Left kidney (tissue), 2 donors: ENCODE results near the gene PCID2. TPM values are rescaled to one million over a fixed set of nuclear protein-coding genes. Genes with fewer than 3 reads are reported as not detected.

Experiments
- DNase-seq: peaks from one replicate; pipeline ENCODE4 v3.0.0-alpha.2; 2013
- polyA plus RNA-seq: library from polyadenylated mRNA; unstranded; fragments of 120-200 nt; gene quantifications from one replicate; pipeline ENCODE4 v1.2.1, GENCODE V29; 2013; ENCODE audit not compliant: insufficient read length

Gene PCID2
- polyA plus RNA-seq, 1 donor: 80.4 TPM

- DNase-seq: no peak
Observed at GRCh38 chr13:113187883-113188665, 20.4 kb downstream of the PCID2 start.

DNA sequence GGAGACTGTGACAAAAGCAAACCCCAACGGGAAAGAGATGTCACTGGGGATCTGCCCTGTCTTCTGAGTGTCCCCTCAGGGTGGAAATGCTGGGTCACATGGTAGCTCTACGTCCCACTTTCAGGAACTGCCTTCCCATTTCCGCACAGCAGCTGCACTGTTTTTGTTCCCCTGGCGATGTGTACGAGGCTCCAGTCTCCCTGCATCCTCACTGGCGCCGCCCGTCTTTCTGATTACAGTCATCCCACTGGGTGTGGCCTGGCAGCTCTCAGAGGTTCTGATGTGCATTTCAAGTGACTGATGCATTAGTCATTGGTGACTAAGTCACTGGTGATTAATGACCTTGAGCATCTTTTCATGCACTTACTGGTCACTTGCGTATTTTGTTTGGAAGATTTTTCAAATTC lies 21.2 kb downstream of the PCID2 start:
- DNase-seq: no peak

DNA sequence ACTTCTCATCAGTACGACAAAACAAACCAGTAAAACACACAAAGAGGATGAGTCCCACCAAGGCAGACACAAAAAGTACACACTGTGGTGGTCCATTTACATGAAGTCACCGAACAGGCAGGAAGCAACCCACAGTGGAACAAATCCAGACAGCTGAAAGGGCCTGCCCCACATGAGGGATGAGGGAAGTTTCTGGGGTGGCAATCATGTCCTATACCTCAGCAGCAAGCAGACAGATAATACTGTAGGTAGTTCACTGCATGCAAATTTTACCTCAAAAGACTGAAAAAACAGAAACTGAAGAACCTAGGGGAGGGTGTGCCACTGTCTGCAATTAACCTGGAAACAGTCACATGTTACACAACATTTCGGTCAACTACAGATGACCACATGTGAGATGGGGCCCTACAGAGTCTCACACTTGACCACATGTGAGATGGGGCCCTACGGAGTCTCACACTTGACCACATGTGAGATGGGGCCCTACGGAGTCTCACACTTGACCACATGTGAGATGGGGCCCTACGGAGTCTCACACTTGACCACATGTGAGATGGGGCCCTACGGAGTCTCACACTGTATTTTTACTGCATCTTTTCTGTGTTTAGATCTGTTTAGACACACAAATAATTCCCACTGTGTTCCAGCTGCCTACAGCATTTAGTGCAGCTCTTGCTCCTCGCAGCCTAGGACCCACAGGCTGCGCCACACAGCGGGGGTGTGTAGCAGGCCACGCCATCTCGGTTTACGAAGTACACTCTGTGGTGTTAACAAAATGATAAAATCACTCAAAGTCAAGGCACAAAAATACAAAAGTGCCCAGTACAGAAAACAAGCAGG lies 22.2 kb downstream of the PCID2 start:
- DNase-seq: no peak

DNA sequence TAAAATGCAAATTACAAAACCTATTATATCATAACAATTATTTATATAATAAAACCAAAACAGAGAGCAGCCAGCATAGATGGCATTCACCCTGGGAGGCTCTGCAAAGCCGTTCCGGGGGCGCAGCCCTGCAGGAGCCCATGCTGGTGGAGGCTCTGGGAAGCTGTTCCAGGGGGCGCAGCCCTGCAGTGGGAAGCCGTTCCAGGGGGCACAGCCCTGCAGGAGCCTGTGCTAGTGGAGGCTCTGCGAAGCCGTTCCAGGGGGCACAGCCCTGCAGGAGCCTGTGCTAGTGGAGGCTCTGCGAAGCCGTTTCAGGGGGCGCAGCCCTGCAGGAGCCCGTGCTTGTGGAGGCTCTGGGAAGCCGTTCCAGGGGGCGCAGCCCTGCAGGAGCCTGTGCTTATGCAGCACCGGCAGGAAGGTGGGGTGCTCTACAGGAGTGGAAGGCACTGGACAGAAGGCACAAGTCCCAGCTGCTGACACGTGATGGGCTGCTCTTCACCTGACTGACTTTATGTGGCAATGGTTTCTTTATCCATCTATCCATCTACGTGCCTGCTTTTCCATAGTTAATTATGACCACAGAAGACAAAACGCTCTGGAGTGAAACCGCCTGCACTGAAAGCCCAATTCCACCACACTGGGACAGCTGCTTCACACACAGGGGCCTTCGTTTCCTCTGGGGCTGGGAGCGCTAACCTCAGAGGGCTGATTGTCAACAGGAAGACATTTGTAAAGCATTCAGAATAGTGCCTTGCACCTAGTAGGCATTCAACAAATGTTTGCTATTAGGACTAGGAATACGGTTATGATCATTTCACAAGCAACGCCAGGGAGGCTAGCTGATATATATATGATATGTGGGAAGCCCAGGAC lies 23.7 kb downstream of the PCID2 start:
- no peak for DNase-seq

GRCh38 chr13:113183450-113184129 lies 24.9 kb downstream of the PCID2 start:
- no peak for DNase-seq

DNA sequence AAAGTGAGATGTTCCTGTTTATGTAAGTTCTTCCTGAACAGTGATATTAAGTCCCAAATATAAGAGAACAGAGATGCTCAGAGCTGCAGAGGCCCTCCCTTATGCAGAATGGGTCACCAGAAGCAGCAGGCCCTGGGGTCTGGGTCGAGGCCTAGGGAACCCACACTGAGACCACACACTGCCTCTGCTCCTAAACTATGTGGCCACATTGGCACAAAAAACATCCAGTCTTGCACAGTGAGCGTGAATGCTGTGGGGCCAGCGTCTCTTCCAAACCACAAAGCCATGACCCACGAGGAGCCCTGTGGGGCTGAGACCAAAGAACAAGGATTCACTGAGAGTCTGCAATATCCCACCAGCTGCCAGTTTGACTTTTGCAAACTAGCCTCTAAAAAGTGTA lies 26.4 kb downstream of the PCID2 start:
- DNase-seq: no peak

GRCh38 chr13:113179374-113180230 lies 28.9 kb downstream of the PCID2 start:
- DNase-seq: no peak

DNA sequence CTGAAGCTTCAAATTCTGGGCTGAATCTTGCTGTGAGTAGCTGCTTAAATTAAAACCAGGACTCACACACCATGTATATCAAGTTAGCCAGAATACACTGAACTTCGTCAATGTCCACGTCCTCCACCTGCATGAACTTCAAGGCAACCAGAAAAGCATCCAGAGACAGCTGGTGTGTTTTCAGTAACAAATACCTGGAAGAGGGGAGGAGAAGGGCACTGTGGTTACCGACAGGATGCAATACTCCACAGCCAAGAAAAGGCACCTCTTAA lies 29.6 kb downstream of the PCID2 start:
- no peak for DNase-seq

DNA sequence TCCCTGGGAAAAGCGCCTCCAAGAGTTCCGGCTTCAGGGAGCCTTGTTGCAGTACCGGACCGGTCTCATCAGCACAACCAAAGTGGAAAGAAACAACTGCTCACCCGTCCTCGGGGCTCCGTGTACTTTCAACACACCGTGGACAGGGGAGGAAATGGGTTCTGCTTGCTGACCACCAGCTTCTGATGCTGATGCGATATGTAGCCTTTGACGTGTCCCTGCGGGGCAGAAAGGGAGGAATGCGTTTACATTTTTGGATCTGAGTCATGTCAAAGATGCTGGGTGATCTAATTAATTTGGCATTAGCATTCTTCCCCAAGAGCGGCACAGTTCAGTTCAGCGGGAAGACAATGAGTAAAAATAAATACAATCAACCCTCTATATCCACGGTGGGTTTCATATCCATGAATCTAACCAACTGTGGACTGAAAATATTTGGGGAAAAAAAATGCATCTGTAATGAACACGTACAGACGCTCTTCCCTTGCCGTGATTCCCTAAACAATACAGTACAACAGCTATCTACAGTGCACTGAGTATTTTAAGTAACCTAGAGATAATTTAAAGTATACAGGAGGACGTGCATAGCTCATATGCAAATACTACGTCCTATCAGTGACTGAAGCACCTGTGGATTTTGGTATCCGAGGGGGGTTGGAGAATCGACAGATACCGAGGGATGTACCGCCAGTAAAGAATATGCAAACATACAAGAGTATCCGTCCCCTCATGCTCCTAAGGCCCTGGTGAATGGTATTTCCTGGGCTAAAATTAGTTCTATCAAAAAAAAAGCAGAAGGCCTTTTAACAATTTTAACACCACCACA lies 30.2 kb downstream of the PCID2 start:
- no peak for DNase-seq

- no peak for DNase-seq
Observed at GRCh38 chr13:113176822-113177221, 31.6 kb downstream of the PCID2 start.

DNA sequence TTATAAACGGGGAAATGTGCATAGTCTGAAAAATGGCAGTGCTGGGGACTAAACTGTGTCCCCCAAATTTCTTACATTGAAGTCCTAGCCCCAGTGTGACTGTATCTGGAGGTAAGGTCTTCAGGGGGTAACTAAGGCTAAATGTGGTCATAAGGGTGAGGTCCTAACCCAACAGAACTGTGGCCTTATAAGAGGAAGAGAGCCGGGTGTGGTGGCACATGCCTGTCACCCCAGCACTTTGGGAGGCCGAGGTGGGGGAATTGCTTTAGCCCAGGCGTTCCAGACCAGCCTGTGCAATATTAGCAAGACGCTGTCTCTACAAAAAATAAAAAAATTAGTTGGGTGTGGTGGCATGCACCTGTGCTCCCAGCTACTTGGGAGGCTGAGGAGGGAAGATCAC lies 32.2 kb downstream of the PCID2 start:
- no peak for DNase-seq

DNA sequence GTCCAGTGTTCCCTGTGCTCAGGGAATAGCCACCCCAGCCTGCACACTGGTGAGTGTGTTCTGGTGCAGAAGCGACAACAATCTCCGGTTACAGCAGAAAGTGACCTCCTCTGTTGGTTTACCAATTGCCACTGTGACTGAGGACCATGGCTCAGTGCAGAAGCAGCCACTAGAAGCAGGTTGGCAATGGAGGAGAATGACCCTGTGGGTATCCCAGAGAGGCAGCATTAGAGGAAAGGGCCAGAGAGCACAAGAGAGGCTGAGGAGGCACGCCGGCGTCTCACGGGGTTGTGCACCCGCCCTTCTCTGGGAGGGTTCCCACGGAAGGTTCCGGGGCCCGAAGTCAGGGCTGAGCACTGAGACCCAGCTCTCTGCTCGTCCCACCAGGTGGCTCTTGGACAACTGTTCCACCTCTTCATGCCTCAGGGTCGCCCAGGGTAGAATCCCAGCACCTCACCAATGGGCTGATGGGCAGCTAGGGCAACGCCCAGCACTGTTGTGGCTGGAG lies 36.0 kb downstream of the PCID2 start:
- no peak for DNase-seq

GRCh38 chr13:113171250-113172125 lies 37.0 kb downstream of the PCID2 start:
- DNase-seq: no peak

DNA sequence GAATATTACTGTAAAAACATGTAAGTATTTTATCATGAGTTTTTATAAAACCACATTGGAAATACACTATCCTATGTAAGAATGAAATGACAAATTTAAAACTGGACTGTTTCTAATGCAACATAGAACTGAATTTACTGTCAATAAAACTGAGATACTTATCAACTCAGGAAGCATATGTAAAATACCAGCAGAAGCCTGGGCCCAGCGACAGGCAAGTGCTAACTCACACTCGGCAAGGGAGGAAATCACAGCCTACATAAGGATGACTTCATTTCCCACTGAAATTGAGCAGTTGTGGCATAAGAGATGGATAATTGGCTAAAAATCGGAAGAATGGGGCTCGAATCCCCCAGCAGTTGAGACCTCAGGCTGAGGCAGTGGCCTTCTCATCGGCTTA lies 38.0 kb downstream of the PCID2 start:
- DNase-seq: no peak

DNA sequence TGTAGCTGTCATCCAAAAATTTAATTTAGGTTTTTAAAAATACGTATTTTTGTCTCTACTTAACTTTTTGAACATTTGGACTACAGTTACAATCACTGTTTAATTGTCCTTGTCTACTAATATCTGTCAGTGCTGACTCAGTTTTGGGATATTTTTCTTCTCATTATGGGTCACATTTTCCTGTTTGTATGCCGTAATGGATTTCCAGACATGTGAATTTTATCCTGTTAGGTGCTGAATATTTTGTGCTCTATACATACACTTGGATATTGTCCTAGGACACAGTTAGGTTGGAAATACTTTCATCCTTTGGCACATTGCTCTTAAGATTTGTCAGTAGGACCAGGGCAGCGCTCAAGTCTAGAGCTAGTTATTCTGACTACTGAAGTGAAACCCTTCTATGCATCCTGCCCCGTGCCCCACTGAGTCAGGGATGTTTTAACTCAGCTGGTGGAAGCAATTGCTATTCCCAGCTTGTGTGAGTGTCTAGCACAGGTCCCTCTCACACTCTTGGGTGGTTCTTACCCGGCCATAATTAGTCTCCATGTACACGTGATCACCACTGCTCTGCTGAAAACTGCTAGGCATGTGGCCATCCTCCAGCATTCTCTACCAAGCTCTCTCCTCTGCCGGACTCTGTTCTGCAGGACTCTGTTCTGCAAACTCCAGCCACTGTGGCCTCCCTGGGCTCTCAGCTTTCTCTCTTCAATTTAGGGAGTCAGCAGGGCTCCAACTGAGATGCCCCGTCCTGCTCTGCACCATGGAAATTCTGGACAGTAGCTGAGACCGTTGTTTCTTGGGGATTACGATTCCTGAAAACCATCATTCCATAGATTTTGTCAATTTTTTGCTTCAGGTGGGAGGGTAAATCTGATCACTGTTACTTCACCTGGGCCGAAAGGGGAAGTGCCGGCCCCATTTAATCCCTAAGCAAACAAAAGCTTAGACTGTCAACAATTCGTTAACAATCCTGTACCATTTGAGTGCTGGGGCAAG lies 38.9 kb downstream of the PCID2 start:
- DNase-seq: no peak

- no peak for DNase-seq
Observed at GRCh38 chr13:113168211-113168610, 40.3 kb downstream of the PCID2 start.

- no peak for DNase-seq
Observed at GRCh38 chr13:113167575-113167974, 40.9 kb downstream of the PCID2 start.

DNA sequence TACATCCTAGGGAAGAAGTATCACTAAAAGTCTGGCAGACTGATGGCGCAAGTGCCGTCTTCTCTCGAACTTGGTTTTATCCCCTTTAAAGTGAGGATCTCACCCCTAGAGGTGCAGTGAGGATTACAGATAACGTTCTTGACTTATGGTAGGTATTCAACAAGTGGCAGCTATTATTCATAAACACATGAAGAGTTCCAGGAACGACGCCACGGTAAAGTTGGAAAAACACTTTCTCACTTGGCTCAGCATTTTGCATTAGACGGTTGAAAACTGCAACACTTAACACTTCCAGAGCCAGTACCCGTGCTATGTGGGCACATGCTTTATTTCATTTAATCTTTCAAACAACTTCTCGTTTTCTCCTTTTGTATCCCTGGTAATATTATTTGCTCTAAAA lies 41.3 kb downstream of the PCID2 start:
- DNase-seq: no peak
